Choroid plexus epithelial cell (primary cell): Measurements from ENCODE around the gene ITGAV.
A peak's percentile ranks its signal among the peaks of the same experiment; 100 is the strongest.

Experiments
- DNase-seq: peaks from one replicate; pipeline ENCODE4 v3.0.0-alpha.2; 2010; ENCODE audit warnings: low read depth
- H3K4me3 ChIP-seq: 2 replicates; pipeline ENCODE4 v1.5.1; 2011; ENCODE audit warnings: low read depth, mild to moderate bottlenecking, control low read depth, low read length, moderate library complexity
- TF ChIP-seq, protein P1 (sequence below): conservative IDR thresholded peaks from 2 replicates; pipeline ENCODE4 v1.5.1; 2011; ENCODE audit warnings: low read depth, mild to moderate bottlenecking, control low read depth, inconsistent platforms, low read length, moderate library complexity

ITGAV gene

GRCh38 chr2:186653511-186653910 lies 63.7 kb downstream of the ITGAV start:
- TF ChIP-seq, protein P1, sequence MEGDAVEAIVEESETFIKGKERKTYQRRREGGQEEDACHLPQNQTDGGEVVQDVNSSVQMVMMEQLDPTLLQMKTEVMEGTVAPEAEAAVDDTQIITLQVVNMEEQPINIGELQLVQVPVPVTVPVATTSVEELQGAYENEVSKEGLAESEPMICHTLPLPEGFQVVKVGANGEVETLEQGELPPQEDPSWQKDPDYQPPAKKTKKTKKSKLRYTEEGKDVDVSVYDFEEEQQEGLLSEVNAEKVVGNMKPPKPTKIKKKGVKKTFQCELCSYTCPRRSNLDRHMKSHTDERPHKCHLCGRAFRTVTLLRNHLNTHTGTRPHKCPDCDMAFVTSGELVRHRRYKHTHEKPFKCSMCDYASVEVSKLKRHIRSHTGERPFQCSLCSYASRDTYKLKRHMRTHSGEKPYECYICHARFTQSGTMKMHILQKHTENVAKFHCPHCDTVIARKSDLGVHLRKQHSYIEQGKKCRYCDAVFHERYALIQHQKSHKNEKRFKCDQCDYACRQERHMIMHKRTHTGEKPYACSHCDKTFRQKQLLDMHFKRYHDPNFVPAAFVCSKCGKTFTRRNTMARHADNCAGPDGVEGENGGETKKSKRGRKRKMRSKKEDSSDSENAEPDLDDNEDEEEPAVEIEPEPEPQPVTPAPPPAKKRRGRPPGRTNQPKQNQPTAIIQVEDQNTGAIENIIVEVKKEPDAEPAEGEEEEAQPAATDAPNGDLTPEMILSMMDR, result no peak
- DNase-seq, result no peak
- H3K4me3 ChIP-seq, result no peak overlapping the region

DNA sequence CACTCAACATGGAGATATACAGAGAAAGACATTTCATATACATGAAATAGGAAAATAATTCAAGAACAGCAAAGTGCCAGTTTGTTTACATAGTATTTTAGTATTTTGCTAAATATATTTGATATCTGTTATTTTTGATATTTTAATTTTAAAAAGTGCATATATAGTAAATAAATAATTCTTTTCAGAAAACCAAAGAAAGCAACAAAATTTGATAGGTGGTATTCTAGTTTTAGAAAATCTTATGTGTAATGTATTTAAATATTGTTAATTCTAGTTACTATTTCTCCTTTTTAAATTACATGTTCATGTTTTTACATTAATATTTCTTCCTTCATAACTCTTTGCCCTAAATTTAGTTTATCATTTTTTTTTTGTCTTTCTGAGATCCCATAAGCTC lies 69.5 kb downstream of the ITGAV start:
- no peak overlapping the region for H3K4me3 ChIP-seq
- DNase-seq, result no peak
- TF ChIP-seq, protein P1, result no peak

- H3K4me3 ChIP-seq, result no peak overlapping the region
- no peak for DNase-seq
- TF ChIP-seq, protein P1, result no peak
These were observed 74.7 kb downstream of the ITGAV start for GRCh38 chr2:186664385-186665043.

DNA sequence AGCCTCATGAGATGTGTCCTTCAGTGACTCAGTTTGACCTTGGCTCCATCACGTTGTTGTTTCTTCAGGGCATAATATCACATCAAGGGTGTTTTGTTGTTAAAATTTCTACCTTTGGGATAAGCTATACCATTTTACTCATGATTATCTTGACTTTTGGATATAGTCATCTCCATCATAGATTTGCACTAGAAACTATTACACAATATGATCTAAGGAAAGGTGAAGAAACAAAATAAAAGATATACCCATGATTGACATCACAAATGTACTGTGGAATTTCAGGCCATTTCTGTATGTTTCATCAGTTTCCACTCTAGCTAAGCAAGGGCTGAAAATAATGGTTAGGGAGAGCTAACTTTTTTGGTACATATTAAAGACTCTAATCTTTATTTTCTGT lies 79.3 kb downstream of the ITGAV start:
- no peak for DNase-seq
- TF ChIP-seq, protein P1, result no peak
- H3K4me3 ChIP-seq, result no peak overlapping the region

DNA sequence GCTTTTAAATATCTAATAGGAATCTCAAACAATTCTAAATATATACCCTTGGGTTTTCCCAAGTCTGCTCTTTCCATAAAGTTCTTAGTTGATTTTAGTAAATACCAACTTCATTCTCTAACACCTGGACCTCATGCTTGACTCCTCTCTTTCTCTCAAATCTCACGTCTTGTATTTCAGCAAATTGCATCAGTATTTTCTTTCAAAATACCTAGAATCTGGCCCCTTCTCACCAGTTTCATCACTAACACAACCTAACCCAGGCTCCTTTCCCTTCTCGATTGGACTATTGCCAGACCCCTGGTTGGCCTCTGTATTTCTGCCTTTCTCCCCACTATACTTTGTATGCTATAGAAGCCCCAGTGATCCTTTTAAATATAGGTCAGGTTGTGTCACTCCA lies 81.0 kb downstream of the ITGAV start:
- TF ChIP-seq, protein P1, result no peak
- no peak overlapping the region for H3K4me3 ChIP-seq
- no peak for DNase-seq

GRCh38 chr2:186675380-186675779 lies 85.5 kb downstream of the ITGAV start:
- H3K4me3 ChIP-seq, result no peak overlapping the region
- DNase-seq, result peak; percentile 41
- TF ChIP-seq, protein P1, result no peak

- TF ChIP-seq, protein P1, result no peak
- H3K4me3 ChIP-seq, result no peak overlapping the region
- peak; percentile 56 for DNase-seq
These were observed 93.5 kb downstream of the ITGAV start for GRCh38 chr2:186683341-186683740.
